Glutamatergic neuron (in vitro differentiated cells): ENCODE measurements around the gene CYFIP2. TPM values are rescaled to one million over a fixed set of nuclear protein-coding genes. Genes with fewer than 3 reads are reported as not detected.
A peak's percentile ranks its signal among the peaks of the same experiment; 100 is the strongest.

Source experiments
- DNase-seq: peaks from one replicate; pipeline ENCODE4 v3.0.0; 2022
- H3K27ac Mint-ChIP-seq: one replicate; pipeline ENCODE4 v1.8.0; 2020; ENCODE audit warnings: mild to moderate bottlenecking, mixed read lengths, inconsistent platforms; ENCODE audit not compliant: unreplicated experiment
- H3K27me3 Mint-ChIP-seq: one replicate; pipeline ENCODE4 v1.8.0; 2020; ENCODE audit warnings: mild to moderate bottlenecking, moderate library complexity, mixed read lengths, inconsistent platforms; ENCODE audit not compliant: unreplicated experiment
- H3K36me3 Mint-ChIP-seq: one replicate; pipeline ENCODE4 v1.8.0; 2020; ENCODE audit warnings: mild to moderate bottlenecking, mixed read lengths, inconsistent platforms; ENCODE audit not compliant: unreplicated experiment
- H3K4me1 Mint-ChIP-seq: one replicate; pipeline ENCODE4 v1.8.0; 2020; ENCODE audit warnings: mild to moderate bottlenecking, low read depth, mixed read lengths, inconsistent platforms; ENCODE audit not compliant: unreplicated experiment
- H3K4me3 Mint-ChIP-seq: one replicate; pipeline ENCODE4 v1.8.0; 2020; ENCODE audit warnings: mild to moderate bottlenecking, mixed read lengths, inconsistent platforms; ENCODE audit not compliant: unreplicated experiment
- H3K9me3 Mint-ChIP-seq: one replicate; pipeline ENCODE4 v1.8.0; 2020; ENCODE audit warnings: mild to moderate bottlenecking, moderate library complexity, mixed read lengths, inconsistent platforms; ENCODE audit not compliant: unreplicated experiment
- CTCF ChIP-seq: fragments of 200-600 bp; sonication (generic); IDR thresholded peaks from one replicate; pipeline ENCODE4 v1.5.0; 2021; ENCODE audit not compliant: partially characterized antibody, unreplicated experiment
- total RNA-seq: library from RNA; stranded (reverse); fragmentation: NEBNext Ultra II Directional; extraction: Animal tissue kit (Norgen Biotek cat#: 25700); gene quantifications from one replicate; pipeline ENCODE4 v1.2.1, GENCODE V29; 2021; ENCODE audit not compliant: unreplicated experiment

Gene CYFIP2
- total RNA-seq, 1 donor from 2014 or later: 120 TPM

- Mint-ChIP-seq H3K27ac (no peak overlapping the region), H3K27me3 (no peaks in the 10 kb centered on the region), H3K9me3 (no peaks in the 10 kb centered on the region), H3K4me1 (no peaks in the 10 kb centered on the region), H3K36me3 (no peaks in the 10 kb centered on the region), H3K4me3 (no peak overlapping the region)
- no peak for TF ChIP-seq CTCF
- DNase-seq: no peak
These were observed 18.7 kb upstream of the CYFIP2 start for GRCh38 chr5:157247267-157247666.

- no peak for DNase-seq
- H3K4me1 Mint-ChIP-seq: no peaks in the 10 kb centered on the region
- no peak for TF ChIP-seq CTCF
- no peaks in the 10 kb centered on the region for H3K9me3 Mint-ChIP-seq
- no peaks in the 10 kb centered on the region for H3K36me3 Mint-ChIP-seq
- no peak overlapping the region for H3K27ac Mint-ChIP-seq
- no peaks in the 10 kb centered on the region for H3K27me3 Mint-ChIP-seq
- H3K4me3 Mint-ChIP-seq: no peak overlapping the region
These were observed 17.0 kb upstream of the CYFIP2 start for GRCh38 chr5:157248821-157249470.

- DNase-seq: no peak
- Mint-ChIP-seq H3K4me1 (no peaks in the 10 kb centered on the region), H3K36me3 (no peaks in the 10 kb centered on the region), H3K27me3 (no peaks in the 10 kb centered on the region), H3K4me3 (no peak overlapping the region), H3K9me3 (no peaks in the 10 kb centered on the region), H3K27ac (no peak overlapping the region)
- TF ChIP-seq CTCF: no peak
These were observed 13.0 kb upstream of the CYFIP2 start for GRCh38 chr5:157252711-157253465.

GRCh38 chr5:157253547-157253946 lies 12.4 kb upstream of the CYFIP2 start:
- H3K27ac Mint-ChIP-seq: no peak overlapping the region
- no peaks in the 10 kb centered on the region for H3K36me3 Mint-ChIP-seq
- H3K9me3 Mint-ChIP-seq: no peaks in the 10 kb centered on the region
- peak; percentile 83 for TF ChIP-seq CTCF
- no peaks in the 10 kb centered on the region for H3K27me3 Mint-ChIP-seq
- no peaks in the 10 kb centered on the region for H3K4me1 Mint-ChIP-seq
- no peak overlapping the region for H3K4me3 Mint-ChIP-seq
- DNase-seq: peak; percentile 70

- no peak for DNase-seq
- H3K4me1 Mint-ChIP-seq: no peaks in the 10 kb centered on the region
- H3K4me3 Mint-ChIP-seq: no peak overlapping the region
- H3K27ac Mint-ChIP-seq: no peak overlapping the region
- no peak for TF ChIP-seq CTCF
- peaks cover 2% of the 10 kb centered on the region for H3K27me3 Mint-ChIP-seq
- no peaks in the 10 kb centered on the region for H3K9me3 Mint-ChIP-seq
- no peaks in the 10 kb centered on the region for H3K36me3 Mint-ChIP-seq
These were observed 7.5 kb upstream of the CYFIP2 start for GRCh38 chr5:157258450-157258849.
